ENCODE results near the gene LIN37.

The LIN37 gene

DNA sequence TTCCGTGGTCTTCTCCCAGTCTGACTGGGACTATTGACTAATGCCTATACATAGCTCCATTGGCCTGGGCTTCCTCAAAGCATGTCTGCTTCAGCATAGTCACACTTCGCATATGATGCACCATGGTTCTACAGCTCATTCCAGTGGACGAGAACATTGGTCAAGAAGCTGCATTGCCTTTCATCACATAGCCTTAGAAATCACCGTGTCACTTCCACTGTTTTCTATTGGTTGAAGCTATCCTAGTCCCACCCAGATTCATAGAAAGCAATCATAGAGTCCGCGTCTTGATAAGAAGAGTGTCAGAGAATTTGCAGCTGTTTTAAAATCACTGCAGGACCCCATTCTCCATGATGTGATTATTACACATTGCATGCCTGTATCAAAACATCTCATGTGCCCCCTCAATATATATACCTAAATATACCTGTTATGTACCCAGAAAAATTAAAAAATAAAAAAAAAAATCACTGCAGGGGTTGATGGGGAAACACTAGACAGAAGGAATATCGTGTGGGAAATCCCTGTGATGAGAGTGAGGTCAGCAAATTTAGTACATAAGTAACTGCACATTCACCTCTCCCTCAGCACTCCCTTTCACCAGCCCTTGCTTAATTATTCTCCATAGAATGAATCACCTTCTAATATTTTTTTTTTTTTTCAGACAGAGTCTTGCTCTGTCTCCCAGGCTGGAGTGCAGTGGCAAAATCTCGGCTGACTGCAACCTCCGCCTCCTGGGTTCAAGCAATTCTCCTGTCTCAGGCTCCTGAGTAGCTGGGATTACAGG, 24.8 kb downstream of the LIN37 start:
- H2AFZ ChIP-seq (ENCODE audit: low read depth, low read length, severe bottlenecking): no peak overlapping the region

DNA sequence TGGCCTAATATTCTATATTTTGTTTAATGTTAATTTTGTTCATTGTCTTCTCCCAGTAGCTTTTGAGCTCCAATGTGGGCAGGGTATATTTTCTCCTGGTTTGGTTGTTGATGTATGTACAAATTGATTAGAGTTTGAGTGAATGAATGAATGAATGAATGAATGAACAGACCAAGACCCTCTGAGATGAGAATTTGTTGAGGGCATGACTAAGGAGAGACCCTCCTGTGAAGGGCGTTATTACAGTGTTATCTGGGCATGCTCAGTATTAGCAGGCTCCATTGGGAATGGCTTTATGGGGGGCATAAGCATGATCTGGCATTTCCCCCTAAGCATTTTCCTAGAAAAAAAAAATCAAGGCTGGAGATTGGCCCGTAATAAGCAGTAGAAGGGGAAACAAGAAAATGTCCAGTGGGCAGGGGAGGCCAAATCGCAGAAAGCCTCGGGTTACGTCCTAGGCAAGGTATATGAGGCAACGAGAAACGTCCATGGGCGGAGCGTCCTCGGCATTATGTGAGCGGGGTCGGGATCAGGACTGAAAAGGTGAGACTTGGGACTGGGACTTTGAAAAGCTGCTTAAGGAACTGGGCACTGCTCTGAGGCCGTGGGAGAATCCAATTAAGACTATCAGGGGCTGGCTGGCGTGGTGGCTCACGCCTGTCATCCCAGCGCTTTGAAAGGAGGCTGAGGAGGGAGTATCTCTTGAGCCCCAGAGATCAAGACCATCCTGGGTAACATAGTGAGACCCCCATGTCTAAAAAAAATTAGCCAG, 26.1 kb downstream of the LIN37 start:
- TF ChIP-seq CTCF (IDR thresholded peaks at IDR 0.05; ENCODE audit: insufficient read depth, low read length, poor library complexity, severe bottlenecking) (no peak), EZH2phosphoT487 (conservative IDR thresholded peaks at IDR 0.05; ENCODE audit: low read length) (no peak)
- Histone ChIP-seq H3K27me3 (ENCODE audit: low read length) (no peaks in the 10 kb centered on the region), H3F3A (ENCODE audit: insufficient read depth) (peaks cover 3% of the 10 kb centered on the region; the same call in 1 of the 2 replicates), H3K9ac (ENCODE audit: low read length) (no peak overlapping the region), H4K20me1 (ENCODE audit: low read depth, low read length) (no peaks in the 10 kb centered on the region), H3K4me3 (ENCODE audit: insufficient read depth, low read length, poor library complexity, severe bottlenecking) (no peak overlapping the region), H3K79me2 (ENCODE audit: insufficient read depth, low read length) (no peaks in the 10 kb centered on the region; the same call in 1 of the 2 replicates), H3K9me3 (ENCODE audit: insufficient read depth, low read length) (no peaks in the 10 kb centered on the region), H2AFZ (ENCODE audit: low read depth, low read length, severe bottlenecking) (peak overlapping the region; percentile 60), H3K36me3 (ENCODE audit: low read length) (no peaks in the 10 kb centered on the region), H3K27ac (ENCODE audit: low read depth, low read length) (no peak overlapping the region), H3K9me2 (replicated peaks; ENCODE audit: insufficient read depth, low read length) (no peaks in the 10 kb centered on the region), H3K4me2 (ENCODE audit: low read depth, low read length, poor library complexity, severe bottlenecking) (peak overlapping the region; percentile 32)

More for the DNA sequence above, 24.8 kb downstream of the LIN37 start:
- Histone ChIP-seq H3K27ac (ENCODE audit: low read depth, low read length) (no peak overlapping the region), H3K9ac (ENCODE audit: low read length) (no peak overlapping the region), H4K20me1 (ENCODE audit: low read depth, low read length) (no peaks in the 10 kb centered on the region), H3K4me3 (ENCODE audit: insufficient read depth, low read length, poor library complexity, severe bottlenecking) (no peak overlapping the region), H3K9me3 (ENCODE audit: insufficient read depth, low read length) (no peaks in the 10 kb centered on the region), H3K36me3 (ENCODE audit: low read length) (no peaks in the 10 kb centered on the region), H3K4me2 (ENCODE audit: low read depth, low read length, poor library complexity, severe bottlenecking) (no peak overlapping the region), H3K79me2 (ENCODE audit: insufficient read depth, low read length) (no peaks in the 10 kb centered on the region; the same call in 1 of the 2 replicates), H3K9me2 (replicated peaks; ENCODE audit: insufficient read depth, low read length) (no peaks in the 10 kb centered on the region), H3K27me3 (ENCODE audit: low read length) (no peaks in the 10 kb centered on the region), H3F3A (ENCODE audit: insufficient read depth) (peaks cover 3% of the 10 kb centered on the region; the same call in 1 of the 2 replicates)
- TF ChIP-seq CTCF (IDR thresholded peaks at IDR 0.05; ENCODE audit: insufficient read depth, low read length, poor library complexity, severe bottlenecking): no peak
- TF ChIP-seq EZH2phosphoT487 (conservative IDR thresholded peaks at IDR 0.05; ENCODE audit: low read length): no peak

DNA sequence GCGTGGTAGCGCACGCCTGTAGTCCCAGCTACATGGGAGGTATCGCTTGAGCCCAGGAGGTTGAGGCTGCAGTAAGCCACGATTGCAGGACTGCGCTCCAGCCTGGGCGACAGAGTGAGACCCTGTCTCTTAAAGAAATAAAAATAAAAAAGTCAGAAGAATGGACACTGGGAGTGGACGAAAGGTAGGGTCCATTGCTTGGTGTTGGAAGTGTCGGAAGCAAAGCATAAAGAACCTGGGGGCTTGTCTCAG, 26.6 kb downstream of the LIN37 start:
- Histone ChIP-seq H3K4me3 (ENCODE audit: insufficient read depth, low read length, poor library complexity, severe bottlenecking) (no peak overlapping the region), H3K36me3 (ENCODE audit: low read length) (no peaks in the 10 kb centered on the region), H3K27me3 (ENCODE audit: low read length) (no peaks in the 10 kb centered on the region), H3K9me3 (ENCODE audit: insufficient read depth, low read length) (no peaks in the 10 kb centered on the region), H3K79me2 (ENCODE audit: insufficient read depth, low read length) (no peaks in the 10 kb centered on the region; the same call in 1 of the 2 replicates), H2AFZ (ENCODE audit: low read depth, low read length, severe bottlenecking) (peak overlapping the region; percentile 60), H3K4me2 (ENCODE audit: low read depth, low read length, poor library complexity, severe bottlenecking) (peak overlapping the region; percentile 32), H3F3A (ENCODE audit: insufficient read depth) (peaks cover 3% of the 10 kb centered on the region; the same call in 1 of the 2 replicates), H3K9ac (ENCODE audit: low read length) (no peak overlapping the region), H3K9me2 (replicated peaks; ENCODE audit: insufficient read depth, low read length) (no peaks in the 10 kb centered on the region), H3K27ac (ENCODE audit: low read depth, low read length) (no peak overlapping the region), H4K20me1 (ENCODE audit: low read depth, low read length) (no peaks in the 10 kb centered on the region)
- TF ChIP-seq CTCF (IDR thresholded peaks at IDR 0.05; ENCODE audit: insufficient read depth, low read length, poor library complexity, severe bottlenecking) (no peak), EZH2phosphoT487 (conservative IDR thresholded peaks at IDR 0.05; ENCODE audit: low read length) (no peak)
